OCI-LY3 (cell line): Measurements from ENCODE around the gene TMEM108.

Experiments used
- EZH2phosphoT487 ChIP-seq: fragments of 200-600 bp; shearing (Covaris generic); IDR thresholded peaks from 2 replicates; pipeline ENCODE4 v1.6.1; 2018; ENCODE audit warnings: antibody characterized with exemption, mixed run types, low read depth
- TF ChIP-seq, protein P1 (sequence below): fragments of 200-600, 300-600 bp; sonication (generic); IDR thresholded peaks from 2 replicates; pipeline ENCODE4 v1.5.1; 2014; ENCODE audit warnings: antibody characterized with exemption, low read length, low read depth

DNA sequence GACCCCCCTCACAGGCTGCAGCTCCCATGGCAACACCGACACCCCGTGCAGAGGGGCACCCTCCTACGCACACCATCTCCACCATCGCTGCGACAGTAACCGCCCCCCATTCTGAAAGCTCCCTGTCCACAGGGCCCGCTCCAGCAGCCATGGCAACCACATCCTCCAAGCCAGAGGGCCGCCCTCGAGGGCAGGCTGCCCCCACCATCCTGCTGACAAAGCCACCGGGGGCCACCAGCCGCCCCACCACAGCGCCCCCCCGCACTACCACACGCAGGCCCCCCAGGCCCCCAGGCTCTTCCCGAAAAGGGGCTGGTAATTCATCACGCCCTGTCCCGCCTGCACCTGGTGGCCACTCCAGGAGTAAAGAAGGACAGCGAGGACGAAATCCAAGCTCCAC lies 341.7 kb downstream of the TMEM108 start:
- TF ChIP-seq, protein P1, sequence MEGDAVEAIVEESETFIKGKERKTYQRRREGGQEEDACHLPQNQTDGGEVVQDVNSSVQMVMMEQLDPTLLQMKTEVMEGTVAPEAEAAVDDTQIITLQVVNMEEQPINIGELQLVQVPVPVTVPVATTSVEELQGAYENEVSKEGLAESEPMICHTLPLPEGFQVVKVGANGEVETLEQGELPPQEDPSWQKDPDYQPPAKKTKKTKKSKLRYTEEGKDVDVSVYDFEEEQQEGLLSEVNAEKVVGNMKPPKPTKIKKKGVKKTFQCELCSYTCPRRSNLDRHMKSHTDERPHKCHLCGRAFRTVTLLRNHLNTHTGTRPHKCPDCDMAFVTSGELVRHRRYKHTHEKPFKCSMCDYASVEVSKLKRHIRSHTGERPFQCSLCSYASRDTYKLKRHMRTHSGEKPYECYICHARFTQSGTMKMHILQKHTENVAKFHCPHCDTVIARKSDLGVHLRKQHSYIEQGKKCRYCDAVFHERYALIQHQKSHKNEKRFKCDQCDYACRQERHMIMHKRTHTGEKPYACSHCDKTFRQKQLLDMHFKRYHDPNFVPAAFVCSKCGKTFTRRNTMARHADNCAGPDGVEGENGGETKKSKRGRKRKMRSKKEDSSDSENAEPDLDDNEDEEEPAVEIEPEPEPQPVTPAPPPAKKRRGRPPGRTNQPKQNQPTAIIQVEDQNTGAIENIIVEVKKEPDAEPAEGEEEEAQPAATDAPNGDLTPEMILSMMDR: no peak
- no peak for TF ChIP-seq EZH2phosphoT487
